Cardiac muscle cell (in vitro differentiated cells and primary cell): ENCODE results near the gene TMEM88. TPM values are rescaled to one million over a fixed set of nuclear protein-coding genes. Genes with fewer than 3 reads are reported as not detected.
A peak's percentile ranks its signal among the peaks of the same experiment; 100 is the strongest.
"Not testable (repeated sequence)": the region's sequence is repeated elsewhere in the genome, so short reads cannot be mapped to it uniquely, and the experiment has no call there.

Source experiments
- DNase-seq, 2 donors: peaks; one replicate each; pipeline versions ENCODE4 v3.0.0 to v3.0.0-alpha.2; 2010 to 2017; ENCODE audit warnings: low read depth in 1 of 2, low spot score in 1 of 2
- H3K27ac ChIP-seq: fragments of 200-600 bp; sonication (generic); 2 replicates; pipeline ENCODE4 v1.5.1; 2016
- H3K27me3 ChIP-seq: fragments of 200-600 bp; sonication (generic); 2 replicates; pipeline ENCODE4 v1.6.0; 2016; ENCODE audit warnings: control low read depth
- H3K36me3 ChIP-seq: fragments of 200-600 bp; sonication (generic); 2 replicates; pipeline ENCODE4 v1.5.1; 2016; ENCODE audit warnings: control low read depth
- H3K4me1 ChIP-seq: fragments of 200-600 bp; sonication (generic); 2 replicates; pipeline ENCODE4 v1.8.1; 2017; ENCODE audit warnings: low read depth, mild to moderate bottlenecking, mixed run types
- H3K4me3 ChIP-seq: fragments of 200-600 bp; sonication (generic); 2 replicates; pipeline ENCODE4 v1.5.1; 2016; ENCODE audit warnings: mild to moderate bottlenecking
- H3K9me3 ChIP-seq: fragments of 200-600 bp; sonication (generic); 2 replicates; pipeline ENCODE4 v1.5.1; 2017; ENCODE audit warnings: low read depth, mild to moderate bottlenecking, control low read depth
- CTCF ChIP-seq: IDR thresholded peaks from 2 replicates; pipeline ENCODE4 v1.5.1; 2012; ENCODE audit warnings: low read depth, mild to moderate bottlenecking, low read length
- polyA plus RNA-seq: library from polyadenylated mRNA; unstranded; fragments of >200 nt; fragmentation: Nextera tagmentation; extraction: Ambion mirVana; gene quantifications from 2 replicates; pipeline ENCODE4 v1.2.1, GENCODE V29; 2016
- total RNA-seq: library from RNA; depleted of rRNA; stranded (reverse); fragments of >200 nt; gene quantifications from 2 replicates; pipeline ENCODE4 v1.2.3, GENCODE V29; 2016

Gene TMEM88, protein sequence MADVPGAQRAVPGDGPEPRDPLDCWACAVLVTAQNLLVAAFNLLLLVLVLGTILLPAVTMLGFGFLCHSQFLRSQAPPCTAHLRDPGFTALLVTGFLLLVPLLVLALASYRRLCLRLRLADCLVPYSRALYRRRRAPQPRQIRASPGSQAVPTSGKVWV
- total RNA-seq (27.4 and 51.2 TPM in 2 replicates), polyA plus RNA-seq (31.3 and 66.1 TPM in 2 replicates)

DNA sequence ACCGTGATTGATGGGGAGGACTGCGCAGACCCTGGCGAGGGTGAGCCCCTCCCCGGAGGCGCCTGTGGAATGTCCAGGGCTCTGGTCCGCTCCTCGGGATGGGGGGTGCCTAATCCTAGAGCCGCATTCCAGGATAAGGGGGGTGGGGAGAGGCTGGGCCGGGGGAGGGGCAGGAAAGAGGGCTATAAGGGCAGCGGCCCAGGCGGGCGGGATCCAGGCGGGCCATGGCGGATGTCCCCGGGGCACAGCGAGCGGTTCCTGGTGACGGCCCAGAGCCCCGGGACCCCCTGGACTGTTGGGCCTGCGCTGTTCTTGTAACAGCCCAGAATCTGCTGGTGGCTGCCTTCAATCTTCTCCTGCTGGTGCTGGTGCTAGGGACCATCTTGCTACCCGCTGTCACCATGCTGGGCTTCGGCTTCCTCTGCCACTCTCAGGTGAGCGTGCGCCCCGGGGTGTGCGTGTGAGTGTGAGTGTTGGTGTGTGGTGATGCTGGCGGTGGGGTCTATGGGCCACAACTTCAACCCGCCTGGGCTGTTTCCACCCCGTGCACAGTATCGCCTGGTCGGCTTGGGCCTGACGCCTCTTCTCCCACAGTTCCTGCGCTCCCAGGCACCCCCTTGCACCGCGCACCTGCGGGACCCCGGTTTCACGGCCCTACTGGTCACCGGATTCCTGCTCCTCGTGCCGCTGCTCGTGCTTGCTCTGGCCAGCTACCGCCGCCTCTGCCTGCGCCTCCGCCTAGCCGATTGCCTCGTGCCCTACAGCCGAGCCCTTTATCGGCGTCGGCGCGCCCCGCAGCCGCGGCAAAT, at the start of gene TMEM88:
Gene TMEM88 (plus strand): TSS at position 216 of the 809 bp plus-strand sequence. CDS start 9 bp downstream, at position 225.
- peak; percentile 27 to 87 for DNase-seq
- peaks cover 27% of the 10 kb centered on the region for H3K4me1 ChIP-seq
- no peak for TF ChIP-seq CTCF
- H3K36me3 ChIP-seq, result peaks cover 16% of the 10 kb centered on the region
- H3K4me3 ChIP-seq, result peak within 1 kb of the TSS; percentile 58
- H3K27me3 ChIP-seq, result no peaks in the 10 kb centered on the region
- H3K9me3 ChIP-seq, result no peaks in the 10 kb centered on the region
- H3K27ac ChIP-seq, result peak within 1 kb of the TSS; percentile 18

- H3K9me3 ChIP-seq, result no peaks in the 10 kb centered on the region
- no peak for TF ChIP-seq CTCF
- no peaks in the 10 kb centered on the region for H3K4me1 ChIP-seq
- H3K27me3 ChIP-seq, result no peaks in the 10 kb centered on the region
- H3K27ac ChIP-seq, result no peak overlapping the region
- no peaks in the 10 kb centered on the region for H3K36me3 ChIP-seq
- no peak for DNase-seq
- H3K4me3 ChIP-seq, result no peak overlapping the region
Observed at GRCh38 chr17:7806587-7806986, 48.3 kb upstream of the TMEM88 start.

DNA sequence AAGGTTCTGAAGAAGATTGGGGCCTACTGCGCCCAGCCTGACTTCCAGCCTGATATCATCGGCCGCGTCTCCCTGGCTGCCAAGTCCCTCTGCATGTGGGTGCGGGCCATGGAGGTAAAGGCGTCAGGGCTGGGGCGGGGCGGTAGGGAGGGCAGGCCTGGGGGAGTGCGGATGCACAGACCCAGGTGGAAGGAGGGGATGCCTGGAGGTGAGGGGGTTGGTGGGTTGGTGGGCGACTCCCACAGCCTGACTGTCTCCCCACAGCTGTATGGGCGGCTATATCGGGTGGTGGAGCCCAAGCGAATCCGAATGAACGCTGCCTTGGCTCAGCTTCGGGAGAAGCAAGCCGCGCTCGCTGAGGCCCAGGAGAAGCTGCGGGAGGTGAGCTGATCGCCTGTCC, 47.7 kb upstream of the TMEM88 start:
- no peak for TF ChIP-seq CTCF
- H3K36me3 ChIP-seq, result no peaks in the 10 kb centered on the region
- no peak for DNase-seq
- H3K4me3 ChIP-seq, result no peak overlapping the region
- no peaks in the 10 kb centered on the region for H3K27me3 ChIP-seq
- H3K27ac ChIP-seq, result no peak overlapping the region
- no peaks in the 10 kb centered on the region for H3K9me3 ChIP-seq
- no peaks in the 10 kb centered on the region for H3K4me1 ChIP-seq

DNA sequence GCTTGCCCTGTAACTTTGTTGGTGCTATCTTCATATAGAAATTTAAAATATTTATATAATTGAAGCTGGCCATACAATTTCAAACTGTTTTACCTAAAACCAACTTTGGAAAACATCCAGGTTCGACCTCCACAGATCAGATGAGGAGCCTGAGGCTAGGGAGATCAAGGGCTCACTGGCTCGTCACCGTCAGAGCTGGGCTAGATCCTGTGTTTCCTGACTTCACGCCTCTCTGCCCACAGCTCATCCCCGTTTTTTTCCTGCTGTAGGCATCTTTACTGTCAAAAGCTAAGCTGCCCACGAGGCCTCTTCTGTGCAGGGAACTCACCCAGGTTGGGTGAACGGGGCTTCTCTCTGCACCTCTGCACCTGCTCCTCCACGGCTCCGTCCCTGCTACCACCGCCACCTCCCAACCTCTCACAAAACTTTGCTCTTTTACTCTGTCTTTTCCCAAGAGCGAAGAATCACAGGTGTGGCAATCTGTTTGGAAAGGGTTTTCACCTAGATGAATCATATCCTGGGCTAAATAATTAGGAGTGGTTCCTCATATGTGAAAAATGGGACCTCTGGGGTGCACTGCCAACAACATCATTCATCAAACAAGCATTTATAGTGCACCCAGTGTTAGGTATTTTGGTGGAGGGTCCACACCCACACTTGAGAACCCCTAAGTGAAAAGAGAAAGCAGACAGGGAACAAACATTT, 45.6 kb upstream of the TMEM88 start:
- Histone ChIP-seq H3K9me3 (no peaks in the 10 kb centered on the region), H3K27ac (no peak overlapping the region), H3K4me1 (no peaks in the 10 kb centered on the region), H3K4me3 (no peak overlapping the region), H3K36me3 (no peaks in the 10 kb centered on the region), H3K27me3 (no peaks in the 10 kb centered on the region)
- DNase-seq, result no peak
- no peak for TF ChIP-seq CTCF

- H3K36me3 ChIP-seq, H3K27ac ChIP-seq, H3K9me3 ChIP-seq, H3K4me1 ChIP-seq, H3K4me3 ChIP-seq, H3K27me3 ChIP-seq: not testable (repeated sequence)
- DNase-seq, result peak in 1 of 2 donors; percentile 55
Observed at GRCh38 chr17:7809791-7810343, 45.0 kb upstream of the TMEM88 start.
